Stimulated activated CD4-positive, alpha-beta T cell treated with anti-CD3 and anti-CD28 coated beads, Interleukin-1b, Interleukin-23, amount 100 ng/mL, for 48 hours (primary cell): ENCODE data around the gene STXBP1.

Source experiments
- DNase-seq: peaks from one replicate; pipeline ENCODE4 v3.0.0-alpha.2; 2020

The STXBP1 gene

DNA sequence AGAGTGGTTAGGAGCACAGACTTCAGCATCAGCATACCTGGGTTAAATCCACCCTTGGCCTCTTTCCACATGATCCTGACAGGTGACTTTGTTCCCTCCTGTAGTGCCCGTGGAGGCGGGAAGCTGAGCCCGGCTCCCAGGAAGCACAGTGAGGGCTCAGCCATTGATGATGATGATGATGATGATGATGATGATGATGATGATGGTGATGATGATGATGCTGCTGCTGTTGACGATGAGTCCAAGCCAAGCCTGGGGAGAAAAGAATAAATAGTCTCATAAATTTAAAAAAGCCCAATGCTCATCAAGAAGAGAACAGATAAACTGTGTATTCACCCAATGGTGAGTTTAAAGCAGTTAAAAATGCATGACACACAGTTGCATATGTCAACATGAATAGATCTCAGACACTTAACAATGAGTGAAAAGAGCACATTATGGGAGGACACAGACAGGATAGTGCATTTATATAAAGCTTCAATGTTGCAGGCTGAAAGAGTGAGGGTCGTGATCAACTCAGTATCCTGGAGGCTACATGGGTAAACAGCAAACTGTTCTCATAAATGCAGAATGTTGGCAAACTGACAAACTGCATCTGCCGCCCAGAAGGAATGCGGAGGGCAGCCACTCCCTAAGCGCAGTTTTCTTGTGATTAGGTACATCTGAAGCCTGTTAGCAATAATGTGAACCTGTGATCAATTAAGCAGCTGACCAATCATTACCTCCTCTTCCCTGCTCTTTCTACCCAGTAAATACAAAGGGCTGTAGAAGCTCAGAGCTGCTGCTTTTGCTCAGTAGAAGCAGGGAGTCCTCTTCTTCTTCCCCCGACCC, 83.0 kb downstream of the STXBP1 start:
- DNase-seq, result no peak

- no peak for DNase-seq
Measured at GRCh38 chr9:127697575-127697974, 85.5 kb downstream of the STXBP1 start.

DNA sequence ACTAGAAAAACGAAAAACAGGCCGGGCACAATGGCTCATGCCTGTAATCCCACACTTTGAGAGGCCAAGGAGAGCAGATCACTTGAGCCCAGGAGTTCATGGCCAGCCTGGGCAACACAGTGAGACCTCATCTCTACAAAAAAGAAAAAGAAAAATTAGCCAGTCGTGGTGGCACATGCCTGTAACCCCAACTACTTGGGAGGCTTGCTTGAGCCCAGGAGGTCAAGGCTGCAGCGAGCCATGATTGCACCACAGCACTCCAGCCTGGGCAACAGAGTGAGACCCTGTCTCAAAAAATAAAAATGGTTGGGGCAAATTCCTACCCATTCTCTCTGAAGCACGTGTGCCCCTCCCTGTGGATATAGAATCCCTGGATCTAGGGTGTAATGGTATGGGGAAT, 86.3 kb downstream of the STXBP1 start:
- DNase-seq, result no peak

GRCh38 chr9:127698985-127699670, 87.1 kb downstream of the STXBP1 start:
- peak; percentile 90 for DNase-seq

DNA sequence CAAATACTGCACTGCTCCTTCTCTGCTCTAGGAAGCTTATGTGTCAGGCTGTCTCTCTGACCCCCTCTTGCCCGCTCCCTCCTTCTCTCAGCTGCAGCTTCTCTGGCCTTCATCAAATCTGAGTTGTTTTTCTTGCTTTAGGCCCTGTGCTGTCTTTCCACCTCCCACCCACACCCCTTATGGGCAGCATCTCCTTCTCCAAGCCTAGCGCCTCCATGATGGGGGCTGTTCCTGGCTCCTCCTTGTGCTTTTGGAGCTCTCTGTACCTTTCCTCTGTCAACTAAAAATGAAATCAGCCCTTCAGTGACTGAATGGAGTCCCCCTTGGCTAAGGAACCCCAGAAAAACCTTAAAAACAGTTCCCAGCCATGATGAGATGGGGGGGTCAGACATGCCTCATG, 88.1 kb downstream of the STXBP1 start:
- DNase-seq, result no peak

- DNase-seq, result no peak
Measured at GRCh38 chr9:127700594-127701255, 88.6 kb downstream of the STXBP1 start.

DNA sequence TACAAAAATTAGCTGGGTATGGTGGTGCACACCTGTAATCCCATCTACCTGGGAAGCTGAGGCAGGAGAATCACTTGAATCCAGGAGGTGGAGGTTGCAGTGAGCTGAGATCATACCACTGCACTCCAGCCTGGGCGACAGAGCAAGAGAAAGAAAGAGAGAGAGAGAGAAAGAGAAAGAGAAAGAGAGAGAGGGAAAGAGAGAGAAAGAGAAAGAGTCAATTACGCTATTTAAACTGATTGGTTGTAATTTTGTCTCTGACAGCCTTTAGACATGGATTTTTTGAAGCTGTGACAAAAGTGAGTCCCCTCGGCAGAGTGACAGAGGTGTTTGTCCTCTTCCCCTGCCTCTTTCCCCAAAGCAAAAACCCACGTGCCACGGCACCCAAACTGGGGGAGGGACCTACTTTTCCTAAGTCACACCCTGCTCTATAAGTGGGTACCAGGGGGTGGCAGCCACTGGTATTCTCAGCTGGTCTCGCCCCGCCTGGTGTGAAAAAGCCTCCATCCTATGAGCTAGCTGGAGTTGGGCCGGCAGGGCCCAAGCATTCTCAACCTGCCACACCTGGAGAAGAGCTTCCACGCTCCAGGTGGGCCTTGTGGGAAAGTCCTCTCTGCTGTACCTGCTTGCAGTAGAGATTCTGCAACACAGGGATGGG, 91.3 kb downstream of the STXBP1 start:
- no peak for DNase-seq

DNA sequence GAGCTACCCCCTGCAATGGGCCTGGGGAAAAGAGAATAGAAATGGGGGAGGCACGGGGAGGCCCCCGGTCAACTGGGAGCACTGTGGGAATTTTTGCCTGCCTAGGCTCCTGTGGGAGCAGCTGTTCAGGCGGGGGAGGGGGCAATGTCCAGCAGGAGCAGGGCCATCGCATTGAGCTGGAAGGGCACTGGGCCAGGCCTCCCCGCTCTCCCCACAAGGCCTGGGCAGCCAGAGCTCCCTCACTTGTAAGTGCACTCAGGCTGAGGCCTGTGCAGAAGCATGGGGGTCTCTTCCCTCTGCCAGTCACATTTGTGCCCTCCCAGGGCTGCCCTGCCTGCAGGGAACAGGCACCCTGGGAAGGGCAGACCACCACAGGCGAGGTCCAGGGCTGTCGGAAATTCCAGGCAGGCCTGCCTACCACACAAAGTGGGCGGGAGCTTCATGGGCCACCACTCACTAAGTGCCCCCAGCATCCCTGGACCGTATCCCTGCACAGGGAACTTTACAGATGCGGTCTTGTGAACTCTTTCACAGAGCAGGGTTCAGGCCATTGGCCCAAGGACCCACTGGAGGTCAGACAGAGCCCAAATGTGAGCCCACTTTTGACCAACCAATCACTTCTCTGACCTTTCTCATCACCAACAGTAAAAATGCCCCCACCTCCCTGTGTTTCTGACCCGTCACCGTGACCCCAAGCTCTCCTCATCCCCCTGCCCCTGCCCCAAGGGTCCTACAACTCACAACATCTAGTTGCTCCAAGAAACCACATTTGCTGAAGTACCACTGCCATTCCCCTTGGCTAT, 93.7 kb downstream of the STXBP1 start:
- DNase-seq, result no peak

DNA sequence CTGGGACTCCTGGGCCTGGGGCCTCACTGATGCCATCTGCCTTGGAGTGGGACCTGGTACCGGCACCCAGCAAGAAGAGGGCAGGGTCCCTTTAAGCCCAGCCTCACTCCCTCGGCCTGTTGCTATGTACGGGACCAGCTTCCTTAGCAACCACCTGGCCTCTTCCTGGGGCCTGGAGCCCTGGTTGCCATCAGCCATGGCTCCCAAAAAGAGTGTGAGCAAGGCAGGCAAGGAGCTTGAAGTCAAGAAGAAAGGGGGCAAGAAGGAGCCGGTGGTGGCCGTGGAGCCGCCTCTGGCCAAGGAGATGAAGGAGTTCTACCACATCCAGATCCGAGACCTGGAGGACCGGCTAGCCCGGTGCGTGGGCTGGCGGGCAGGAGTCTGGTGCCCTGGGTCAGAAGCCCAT, 94.8 kb downstream of the STXBP1 start, which contains the start of gene CFAP157:
Gene CFAP157, plus strand, starts transcription at position 153 of the 406 bp plus-strand sequence. Its CDS starts 44 bp downstream, at position 197.
- no peak for DNase-seq

- DNase-seq, result peak; percentile 45
Measured at GRCh38 chr9:127707766-127708165, 95.7 kb downstream of the STXBP1 start.

DNA sequence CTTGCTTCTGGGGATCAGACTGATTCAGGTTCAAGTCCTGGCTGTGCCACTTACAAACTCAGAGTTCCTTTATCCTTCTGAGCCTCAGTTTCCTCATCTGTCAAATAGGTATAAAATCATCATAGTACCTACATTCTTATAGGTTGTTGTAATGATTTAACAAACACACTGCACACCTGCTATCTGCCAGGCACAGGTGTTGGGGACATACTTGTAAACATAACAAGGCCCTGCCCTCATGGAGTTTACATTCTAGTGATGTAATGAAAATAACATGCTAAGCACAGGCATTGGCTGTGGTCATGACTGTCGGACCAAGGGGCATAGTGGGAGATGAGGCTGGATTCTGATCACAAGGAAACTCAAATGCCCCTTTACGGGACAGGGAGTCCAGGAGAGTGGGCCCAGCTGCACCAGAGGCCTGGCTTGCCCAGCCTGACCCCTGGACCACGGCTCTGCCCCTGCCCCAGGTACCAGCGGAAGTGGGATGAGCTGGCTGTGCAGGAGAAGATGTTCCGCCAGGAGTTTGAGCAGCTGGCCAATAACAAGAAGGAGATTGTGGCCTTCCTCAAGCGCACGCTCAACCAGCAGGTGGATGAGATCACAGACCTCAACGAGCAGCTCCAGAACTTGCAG, 97.0 kb downstream of the STXBP1 start:
- no peak for DNase-seq

- no peak for DNase-seq
Measured at GRCh38 chr9:127710204-127710783, 98.2 kb downstream of the STXBP1 start.

- DNase-seq, result no peak
Measured at GRCh38 chr9:127711226-127711701, 99.2 kb downstream of the STXBP1 start.

DNA sequence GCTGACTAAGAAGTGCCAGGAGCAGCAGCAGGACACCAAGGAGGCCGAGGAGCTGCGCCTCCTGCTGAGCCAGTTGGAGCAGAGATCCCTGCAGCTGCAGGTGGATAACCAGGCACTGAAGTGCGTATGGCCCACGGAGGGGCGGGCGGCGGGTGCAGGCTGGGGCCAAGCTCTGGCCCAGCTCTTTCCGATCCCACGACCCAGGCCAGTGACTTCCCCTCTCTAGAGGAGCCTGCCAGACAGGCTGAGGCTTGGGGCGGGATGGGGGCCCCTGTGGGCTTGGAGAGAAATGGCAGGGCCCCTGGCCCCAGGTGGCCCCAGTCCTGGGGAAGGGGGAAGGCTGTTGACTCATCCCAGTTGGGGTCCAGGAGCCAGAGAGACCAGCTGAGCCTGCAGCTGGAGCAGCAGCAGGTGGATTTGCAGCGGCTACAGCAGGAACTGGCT, 99.8 kb downstream of the STXBP1 start:
- no peak for DNase-seq

- no peak for DNase-seq
Measured at GRCh38 chr9:127712371-127712770, 100.3 kb downstream of the STXBP1 start.

GRCh38 chr9:127712867-127713266, 100.8 kb downstream of the STXBP1 start:
- no peak for DNase-seq

GRCh38 chr9:127714020-127714750, 102.1 kb downstream of the STXBP1 start:
- no peak for DNase-seq

DNA sequence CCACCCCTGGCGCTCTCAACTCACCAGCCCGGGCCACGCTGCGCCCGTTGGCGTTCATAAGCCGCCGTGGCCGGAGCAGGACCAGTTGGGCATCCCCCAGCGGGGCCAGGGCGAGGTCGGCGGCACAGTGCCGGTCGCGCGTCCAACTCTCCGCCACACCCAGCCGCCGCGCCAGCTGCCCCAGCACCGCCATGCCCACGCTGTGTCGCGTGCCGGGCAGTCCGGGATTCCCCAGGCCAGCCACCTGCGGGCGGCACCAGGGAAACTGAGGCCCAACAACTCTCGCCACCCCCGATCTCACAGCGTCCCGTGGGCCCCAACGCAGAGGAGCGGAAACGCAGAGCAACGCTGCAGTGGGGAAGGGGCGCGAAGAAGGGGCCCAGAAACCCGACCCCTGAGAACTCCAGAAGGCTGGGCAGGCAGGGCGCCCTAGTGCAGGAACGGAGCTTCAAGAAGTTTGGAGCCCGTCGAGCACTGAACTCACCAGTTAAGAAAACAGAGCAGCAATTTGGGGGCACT, 102.9 kb downstream of the STXBP1 start:
- no peak for DNase-seq

- DNase-seq, result peak; percentile 97
Measured at GRCh38 chr9:127715470-127716337, 103.6 kb downstream of the STXBP1 start, which contains the start of the genes PTRH1 and TTC16. Gene PTRH1, minus strand, starts transcription at chr9:127715663. Its CDS starts 24 bp downstream, at chr9:127715639. Gene TTC16, plus strand, starts transcription at chr9:127716079. Its CDS starts 67 bp downstream, at chr9:127716146.
